Esophagus mucosa (tissue), 1 donor: Measurements from ENCODE around the gene SLC8A3. TPM values are rescaled to one million over a fixed set of nuclear protein-coding genes. Genes with fewer than 3 reads are reported as not detected.
A peak's percentile ranks its signal among the peaks of the same experiment; 100 is the strongest.
"Not testable (repeated sequence)": the region's sequence is repeated elsewhere in the genome, so short reads cannot be mapped to it uniquely, and the experiment has no call there.

Source experiments
- ATAC-seq: fragments of 200-7000 bp; cut with Tn5 transposase; one replicate; pipeline ENCODE4 v1.9.1; 2020
- total RNA-seq: library from RNA; stranded (reverse); gene quantifications from one replicate; pipeline ENCODE4 v1.2.4, GENCODE V29; 2023
- donor health status: DM: yes; HTN: yes; CAD: no.

SLC8A3 gene
- 0.08 TPM for total RNA-seq

- peak; percentile 46 for ATAC-seq
Measured at GRCh38 chr14:70188659-70189455, at the start of gene SLC8A3. Gene SLC8A3, minus strand, starts transcription at chr14:70188951. Its CDS starts 20,529 bp downstream, at chr14:70168422.

- ATAC-seq = no peak
Measured at GRCh38 chr14:70237710-70238109, 49.0 kb upstream of the SLC8A3 start.

GRCh38 chr14:70234066-70234950 lies 45.6 kb upstream of the SLC8A3 start:
- ATAC-seq = no peak

- ATAC-seq = not testable (repeated sequence)
Measured at GRCh38 chr14:70231756-70232544, 43.2 kb upstream of the SLC8A3 start.

GRCh38 chr14:70229877-70230640 lies 41.3 kb upstream of the SLC8A3 start:
- ATAC-seq = not testable (repeated sequence)

GRCh38 chr14:70213721-70214282 lies 25.1 kb upstream of the SLC8A3 start:
- ATAC-seq = no peak

- ATAC-seq = no peak
Measured at GRCh38 chr14:70212752-70213151, 24.0 kb upstream of the SLC8A3 start.

GRCh38 chr14:70208380-70208779 lies 19.6 kb upstream of the SLC8A3 start:
- no peak for ATAC-seq

- ATAC-seq = no peak
Measured at GRCh38 chr14:70203686-70204085, 14.9 kb upstream of the SLC8A3 start.

GRCh38 chr14:70201994-70202393 lies 13.2 kb upstream of the SLC8A3 start:
- no peak for ATAC-seq

GRCh38 chr14:70193396-70193795 lies 4.6 kb upstream of the SLC8A3 start:
- ATAC-seq = no peak

- ATAC-seq = no peak
Measured at GRCh38 chr14:70192915-70193314, 4.2 kb upstream of the SLC8A3 start.

GRCh38 chr14:70190156-70190555 lies 1.4 kb upstream of the SLC8A3 start:
- no peak for ATAC-seq

GRCh38 chr14:70189456-70190077 lies 816 bp upstream of the SLC8A3 start:
- no peak for ATAC-seq

GRCh38 chr14:70188322-70188658 lies 461 bp downstream of the SLC8A3 start:
- ATAC-seq = peak; percentile 20

GRCh38 chr14:70186900-70187451 lies 1.8 kb downstream of the SLC8A3 start:
- no peak for ATAC-seq

- no peak for ATAC-seq
Measured at GRCh38 chr14:70183991-70184390, 4.8 kb downstream of the SLC8A3 start.

GRCh38 chr14:70181276-70181675 lies 7.5 kb downstream of the SLC8A3 start:
- ATAC-seq = no peak

GRCh38 chr14:70180718-70181117 lies 8.0 kb downstream of the SLC8A3 start:
- ATAC-seq = no peak

GRCh38 chr14:70177081-70177800 lies 11.5 kb downstream of the SLC8A3 start:
- ATAC-seq = no peak
